SU-DHL-6 (cell line): Measurements from ENCODE around the gene CIRBP.

Experiments used
- H2AFZ ChIP-seq: fragments of 200-600 bp; sonication (generic); 2 replicates; pipeline ENCODE4 v1.6.1; 2014; ENCODE audit warnings: low read depth, mild to moderate bottlenecking, moderate library complexity, mixed read lengths, antibody characterized with exemption, low read length; ENCODE audit not compliant: severe bottlenecking
- H3F3A ChIP-seq: fragments of 200-600 bp; shearing (Covaris generic); 2 replicates; pipeline ENCODE4 v1.6.0; 2016; ENCODE audit warnings: antibody characterized with exemption, mild to moderate bottlenecking; ENCODE audit not compliant: insufficient read depth
- H3K27ac ChIP-seq: fragments of 200-600 bp; sonication (generic); 2 replicates; pipeline ENCODE4 v1.5.1; 2016; ENCODE audit warnings: low read depth, mild to moderate bottlenecking, low read length, moderate library complexity, mixed read lengths
- H3K27me3 ChIP-seq: fragments of 200-600 bp; sonication (generic), shearing (Covaris generic); 2 replicates; pipeline ENCODE4 v1.6.0; 2014; ENCODE audit warnings: mild to moderate bottlenecking, low read length
- H3K36me3 ChIP-seq: fragments of 200-600 bp; sonication (generic); 2 replicates; pipeline ENCODE4 v1.6.1; 2014; ENCODE audit warnings: mild to moderate bottlenecking, low read length, mixed read lengths
- H3K4me2 ChIP-seq: fragments of 300-600, 200-600 bp; shearing (Covaris generic), sonication (generic); 2 replicates; pipeline ENCODE4 v1.6.0; 2014; ENCODE audit warnings: low read length, low read depth, mild to moderate bottlenecking; ENCODE audit not compliant: poor library complexity, severe bottlenecking
- H3K4me3 ChIP-seq: fragments of 200-600 bp; sonication (generic); 2 replicates; pipeline ENCODE4 v1.5.1; 2014; ENCODE audit warnings: antibody characterized with exemption, low read length, mild to moderate bottlenecking, mixed read lengths; ENCODE audit not compliant: insufficient read depth, poor library complexity, severe bottlenecking
- H3K79me2 ChIP-seq: fragments of 200-600 bp; sonication (generic); 2 replicates; pipeline ENCODE4 v1.6.1; 2014; ENCODE audit warnings: mild to moderate bottlenecking, low read length, moderate library complexity; ENCODE audit not compliant: insufficient read depth
- H3K9ac ChIP-seq: fragments of 200-600 bp; sonication (generic); 2 replicates; pipeline ENCODE4 v1.7.0; 2014; ENCODE audit warnings: mild to moderate bottlenecking, low read length
- H3K9me2 ChIP-seq: fragments of 200-600 bp; sonication (generic); replicated peaks from 2 replicates; pipeline ENCODE4 v1.6.1; 2014; ENCODE audit warnings: low read length; ENCODE audit not compliant: insufficient read depth
- H3K9me3 ChIP-seq: fragments of 200-600 bp; sonication (generic); 2 replicates; pipeline ENCODE4 v1.6.1; 2014; ENCODE audit warnings: low read length, mixed read lengths; ENCODE audit not compliant: insufficient read depth
- H4K20me1 ChIP-seq: fragments of 200-600 bp; sonication (generic); 2 replicates; pipeline ENCODE4 v1.6.1; 2014; ENCODE audit warnings: low read depth, mild to moderate bottlenecking, antibody characterized with exemption, low read length, moderate library complexity, mixed read lengths
- EZH2phosphoT487 ChIP-seq: fragments of 200-600 bp; sonication (generic), shearing (Covaris generic); conservative IDR thresholded peaks from 2 replicates; pipeline ENCODE4 v1.6.1; 2018; ENCODE audit warnings: mild to moderate bottlenecking, antibody characterized with exemption, low read length, moderate library complexity, mixed read lengths
- TF ChIP-seq, protein P1 (sequence below): fragments of 200-600 bp; sonication (generic); IDR thresholded peaks from one replicate; pipeline ENCODE4 v1.5.1; 2017; ENCODE audit warnings: antibody characterized with exemption, mild to moderate bottlenecking, low read length, moderate library complexity; ENCODE audit not compliant: insufficient read depth, poor library complexity, severe bottlenecking

The CIRBP gene

DNA sequence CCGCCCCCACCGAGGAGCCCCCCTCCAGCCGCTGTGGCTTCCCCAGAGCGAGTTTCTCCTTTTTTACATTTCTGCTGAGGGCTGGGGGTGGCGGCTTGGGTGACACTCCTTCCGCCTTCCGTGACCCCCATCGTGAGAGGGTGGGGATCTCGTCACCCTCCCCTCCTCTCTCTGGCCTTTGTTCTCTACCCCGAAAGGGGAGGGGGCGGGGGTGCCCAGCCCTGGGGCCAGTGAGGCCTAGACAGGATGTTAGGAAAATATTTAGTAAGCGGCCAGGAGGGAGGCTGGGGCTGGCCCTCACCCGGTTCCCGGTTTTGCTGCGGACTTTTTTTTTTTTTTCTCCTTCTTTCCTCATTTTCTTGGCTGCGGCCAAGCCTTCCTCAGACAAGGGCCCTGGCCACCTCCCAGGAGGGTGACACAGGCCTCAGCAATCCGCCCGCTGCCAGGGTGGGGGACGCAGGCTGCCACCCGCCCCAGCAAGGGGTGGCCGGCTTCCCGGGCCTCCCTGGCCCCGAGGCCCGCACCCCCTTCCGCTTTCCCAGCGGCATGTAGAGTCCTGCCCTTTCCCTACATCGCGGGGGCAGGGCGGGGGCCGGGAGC, 16.8 kb upstream of the CIRBP start:
- TF ChIP-seq, protein P1, sequence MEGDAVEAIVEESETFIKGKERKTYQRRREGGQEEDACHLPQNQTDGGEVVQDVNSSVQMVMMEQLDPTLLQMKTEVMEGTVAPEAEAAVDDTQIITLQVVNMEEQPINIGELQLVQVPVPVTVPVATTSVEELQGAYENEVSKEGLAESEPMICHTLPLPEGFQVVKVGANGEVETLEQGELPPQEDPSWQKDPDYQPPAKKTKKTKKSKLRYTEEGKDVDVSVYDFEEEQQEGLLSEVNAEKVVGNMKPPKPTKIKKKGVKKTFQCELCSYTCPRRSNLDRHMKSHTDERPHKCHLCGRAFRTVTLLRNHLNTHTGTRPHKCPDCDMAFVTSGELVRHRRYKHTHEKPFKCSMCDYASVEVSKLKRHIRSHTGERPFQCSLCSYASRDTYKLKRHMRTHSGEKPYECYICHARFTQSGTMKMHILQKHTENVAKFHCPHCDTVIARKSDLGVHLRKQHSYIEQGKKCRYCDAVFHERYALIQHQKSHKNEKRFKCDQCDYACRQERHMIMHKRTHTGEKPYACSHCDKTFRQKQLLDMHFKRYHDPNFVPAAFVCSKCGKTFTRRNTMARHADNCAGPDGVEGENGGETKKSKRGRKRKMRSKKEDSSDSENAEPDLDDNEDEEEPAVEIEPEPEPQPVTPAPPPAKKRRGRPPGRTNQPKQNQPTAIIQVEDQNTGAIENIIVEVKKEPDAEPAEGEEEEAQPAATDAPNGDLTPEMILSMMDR: no peak
- TF ChIP-seq EZH2phosphoT487: no peak
- peaks cover 27% of the 10 kb centered on the region for H3K79me2 ChIP-seq
- H4K20me1 ChIP-seq: no peaks in the 10 kb centered on the region
- H3K9me2 ChIP-seq: no peaks in the 10 kb centered on the region
- peaks cover 21% of the 10 kb centered on the region for H3F3A ChIP-seq
- H3K36me3 ChIP-seq: no peaks in the 10 kb centered on the region
- no peaks in the 10 kb centered on the region for H3K27me3 ChIP-seq
- peak overlapping the region; percentile 85 for H3K4me2 ChIP-seq
- no peaks in the 10 kb centered on the region for H3K9me3 ChIP-seq
- peak overlapping the region; percentile 99 for H3K4me3 ChIP-seq
- peak overlapping the region; percentile 92 for H3K27ac ChIP-seq
- peak overlapping the region; percentile 98 for H3K9ac ChIP-seq
- H2AFZ ChIP-seq: no peak overlapping the region

DNA sequence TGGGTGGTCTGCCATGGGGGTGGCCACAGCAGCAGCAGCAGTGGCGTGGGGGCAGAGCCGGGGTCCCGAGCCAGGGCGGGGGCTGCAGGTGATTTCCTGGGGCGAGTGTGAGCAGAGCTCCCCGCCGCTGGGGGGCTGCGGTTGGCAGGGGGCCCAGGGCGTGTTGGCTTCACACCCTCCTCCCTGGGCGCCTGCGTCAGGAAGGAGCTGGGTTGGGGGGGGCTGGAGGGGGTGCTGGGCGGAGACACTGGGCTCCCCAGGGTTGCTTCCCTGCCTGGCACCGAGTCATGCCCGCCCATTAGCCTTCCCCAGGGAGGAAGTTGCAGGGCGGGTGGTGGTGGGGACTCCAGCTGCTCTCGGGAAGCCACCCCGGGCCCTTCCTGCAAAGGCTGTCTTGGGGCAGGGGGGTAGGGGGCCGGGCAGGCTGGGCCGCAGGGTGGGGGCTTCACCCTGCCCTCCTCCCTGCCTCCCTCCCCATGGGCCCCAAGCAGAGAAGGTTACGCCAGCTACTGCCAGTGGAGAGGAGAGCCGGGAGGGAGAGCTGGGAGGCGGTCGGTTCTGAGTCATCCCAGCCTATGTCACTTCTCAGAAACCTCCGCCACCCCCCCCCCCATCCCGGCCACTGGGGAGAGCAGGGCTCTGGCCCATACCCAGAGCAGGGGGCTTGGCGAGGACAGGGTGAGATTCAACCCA, 16.2 kb upstream of the CIRBP start:
- H3K4me2 ChIP-seq: peak overlapping the region; percentile 85
- H3K79me2 ChIP-seq: peaks cover 27% of the 10 kb centered on the region
- no peaks in the 10 kb centered on the region for H3K36me3 ChIP-seq
- peaks cover 21% of the 10 kb centered on the region for H3F3A ChIP-seq
- no peaks in the 10 kb centered on the region for H3K27me3 ChIP-seq
- H3K9me3 ChIP-seq: no peaks in the 10 kb centered on the region
- H3K9ac ChIP-seq: peak overlapping the region; percentile 98
- H2AFZ ChIP-seq: no peak overlapping the region
- peak overlapping the region; percentile 92 for H3K27ac ChIP-seq
- H3K4me3 ChIP-seq: peak overlapping the region; percentile 99
- H3K9me2 ChIP-seq: no peaks in the 10 kb centered on the region
- H4K20me1 ChIP-seq: no peaks in the 10 kb centered on the region
- TF ChIP-seq, protein P1: no peak
- no peak for TF ChIP-seq EZH2phosphoT487

DNA sequence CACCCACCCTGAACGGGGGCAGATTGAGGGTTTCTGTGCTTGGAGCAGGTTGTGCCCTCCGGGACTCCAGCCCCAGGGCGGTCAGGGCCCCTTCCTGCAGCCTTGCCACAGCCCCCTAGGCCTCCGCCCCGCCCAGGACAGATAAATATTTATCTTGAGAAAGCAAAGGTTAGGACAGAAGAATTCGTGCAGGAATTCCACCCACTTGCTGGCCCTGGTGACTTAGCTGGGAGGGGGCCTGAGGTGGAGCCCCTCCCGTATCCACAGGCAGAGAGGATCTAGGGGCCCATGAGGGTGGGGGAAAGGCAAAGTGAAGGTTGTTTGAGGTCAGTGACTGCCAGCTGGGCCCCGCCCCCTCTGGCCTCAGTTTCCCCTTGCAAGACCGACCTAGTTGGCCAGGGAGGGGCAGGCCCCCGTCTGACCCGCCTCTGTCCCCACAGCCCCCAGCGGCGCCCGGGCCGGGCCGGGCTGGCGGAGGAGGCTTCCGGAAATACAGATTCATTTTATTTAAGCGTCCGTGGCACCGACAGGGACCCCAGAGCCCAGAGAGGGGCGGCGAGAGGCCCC, 15.5 kb upstream of the CIRBP start:
- peak overlapping the region; percentile 92 for H3K27ac ChIP-seq
- H3K9me3 ChIP-seq: no peaks in the 10 kb centered on the region
- TF ChIP-seq, protein P1: no peak
- no peak for TF ChIP-seq EZH2phosphoT487
- H3K9me2 ChIP-seq: no peaks in the 10 kb centered on the region
- H3F3A ChIP-seq: peaks cover 26% of the 10 kb centered on the region
- no peaks in the 10 kb centered on the region for H4K20me1 ChIP-seq
- no peaks in the 10 kb centered on the region for H3K36me3 ChIP-seq
- H3K4me2 ChIP-seq: no peak overlapping the region
- no peak overlapping the region for H3K4me3 ChIP-seq
- peak overlapping the region; percentile 15; the same call in 1 of the 2 replicates for H3K9ac ChIP-seq
- no peaks in the 10 kb centered on the region for H3K27me3 ChIP-seq
- H3K79me2 ChIP-seq: peaks cover 27% of the 10 kb centered on the region
- H2AFZ ChIP-seq: no peak overlapping the region
